Activated gamma-delta T cell (primary cell): ENCODE results near the gene RPL7L1.
"Not testable (repeated sequence)": the region's sequence is repeated elsewhere in the genome, so short reads cannot be mapped to it uniquely, and the experiment has no call there.

Experiments
- DNase-seq: peaks from one replicate; lab custom pipeline; 2025; lab: John Stamatoyannopoulos, UW

The RPL7L1 gene

GRCh38 chr6:42891199-42891722, 11.8 kb downstream of the RPL7L1 start:
- no peak for DNase-seq

DNA sequence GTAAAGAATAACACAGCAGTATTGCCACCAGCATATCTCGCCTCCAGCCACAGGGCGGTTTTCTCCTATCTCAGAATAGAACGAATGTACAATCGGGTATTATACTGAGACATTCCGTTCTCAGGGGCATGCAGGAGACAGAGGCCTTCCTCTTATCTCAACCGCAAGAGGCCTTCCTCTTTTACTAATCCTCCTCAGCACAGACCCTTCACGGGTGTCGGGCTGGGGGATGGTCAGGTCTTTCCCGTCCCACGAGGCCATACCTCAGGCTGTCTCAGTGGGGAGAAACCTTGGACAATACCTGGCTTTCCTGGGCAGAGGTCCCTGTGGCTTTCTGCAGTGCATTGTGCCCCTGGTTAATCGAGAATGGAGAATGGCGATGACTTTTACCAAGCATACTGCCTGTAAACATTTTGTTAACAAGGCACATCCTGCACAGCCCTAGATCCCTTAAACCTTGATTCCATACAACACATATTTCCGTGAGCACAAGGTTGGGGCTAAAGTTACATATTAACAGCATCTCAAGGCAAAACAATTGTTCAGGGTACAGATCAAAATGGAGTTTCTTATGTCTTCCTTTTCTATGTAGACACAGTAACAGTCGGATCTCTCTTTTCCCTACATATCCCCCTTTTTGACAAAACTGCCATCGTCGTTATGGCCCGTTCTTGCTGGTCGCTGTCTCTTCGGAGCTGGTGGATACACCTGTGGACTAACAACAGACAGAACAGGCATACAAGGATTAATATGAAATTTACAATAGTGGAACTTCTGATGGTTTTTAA, 14.8 kb downstream of the RPL7L1 start:
- DNase-seq, result not testable (repeated sequence)

DNA sequence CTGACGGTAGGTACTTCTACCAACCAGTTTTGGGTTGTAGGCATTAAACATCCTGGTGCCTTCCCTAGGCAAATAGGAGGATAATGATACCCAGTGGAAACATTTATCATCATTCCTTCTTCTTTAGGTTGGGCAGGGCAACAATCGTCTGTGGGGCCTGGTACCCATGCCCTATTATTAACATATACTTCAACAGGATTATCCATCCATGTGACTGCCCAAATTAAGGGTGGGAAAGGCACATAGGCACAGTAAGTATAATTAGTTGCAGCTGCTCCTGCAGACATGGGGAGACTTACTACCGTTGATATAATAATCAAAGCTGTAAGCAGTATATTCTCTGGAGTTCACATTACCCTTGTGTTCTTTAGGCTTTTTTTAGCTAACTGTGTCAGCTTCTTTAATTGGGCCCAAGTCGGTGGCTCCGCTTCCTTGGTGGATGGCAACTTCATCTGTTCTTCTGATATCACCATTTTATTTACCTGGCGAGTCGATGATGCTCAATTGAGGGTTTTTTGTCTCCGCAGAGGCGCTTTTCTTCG, 16.8 kb downstream of the RPL7L1 start:
- DNase-seq, result no peak

GRCh38 chr6:42898891-42899361, 19.5 kb downstream of the RPL7L1 start:
- DNase-seq, result no peak

DNA sequence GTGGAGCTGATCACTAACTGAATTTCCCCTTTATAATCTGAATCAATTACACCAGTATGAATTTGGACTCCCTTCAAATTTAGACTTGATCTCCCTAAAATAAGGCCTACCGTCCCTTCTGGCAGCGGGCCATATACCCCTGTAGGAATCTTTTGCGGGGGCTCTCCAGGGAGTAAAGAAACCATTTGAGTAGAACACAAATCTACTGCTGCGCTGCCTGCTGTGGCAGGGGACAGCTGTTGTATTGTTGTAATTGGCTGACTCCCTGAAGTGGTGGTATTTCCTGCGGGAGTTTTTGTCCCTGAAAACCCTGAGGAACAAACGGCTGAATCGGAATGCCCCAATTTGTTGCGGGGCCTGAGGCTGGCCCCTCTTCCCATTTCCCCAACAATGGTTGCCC, 20.5 kb downstream of the RPL7L1 start:
- no peak for DNase-seq

DNA sequence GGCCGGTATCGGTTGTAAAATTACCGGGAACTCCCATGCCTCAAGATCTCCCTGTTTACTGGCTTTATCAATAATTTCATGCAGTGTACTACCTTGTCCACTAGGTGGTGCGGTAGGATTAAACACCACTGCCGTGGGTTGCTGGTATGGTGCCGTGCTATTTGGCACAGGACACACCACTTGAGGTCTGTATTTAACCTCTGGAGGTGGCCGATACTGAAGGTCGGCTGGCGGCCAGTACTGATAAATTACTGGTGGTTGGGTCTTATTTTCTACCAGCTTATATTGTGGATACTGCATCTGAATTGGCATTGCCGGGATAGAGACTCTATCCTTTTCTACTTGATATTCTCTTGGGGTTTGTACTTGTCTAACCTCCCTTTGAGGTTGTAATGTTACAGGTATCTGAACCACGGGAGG, 22.1 kb downstream of the RPL7L1 start:
- DNase-seq, result no peak

DNA sequence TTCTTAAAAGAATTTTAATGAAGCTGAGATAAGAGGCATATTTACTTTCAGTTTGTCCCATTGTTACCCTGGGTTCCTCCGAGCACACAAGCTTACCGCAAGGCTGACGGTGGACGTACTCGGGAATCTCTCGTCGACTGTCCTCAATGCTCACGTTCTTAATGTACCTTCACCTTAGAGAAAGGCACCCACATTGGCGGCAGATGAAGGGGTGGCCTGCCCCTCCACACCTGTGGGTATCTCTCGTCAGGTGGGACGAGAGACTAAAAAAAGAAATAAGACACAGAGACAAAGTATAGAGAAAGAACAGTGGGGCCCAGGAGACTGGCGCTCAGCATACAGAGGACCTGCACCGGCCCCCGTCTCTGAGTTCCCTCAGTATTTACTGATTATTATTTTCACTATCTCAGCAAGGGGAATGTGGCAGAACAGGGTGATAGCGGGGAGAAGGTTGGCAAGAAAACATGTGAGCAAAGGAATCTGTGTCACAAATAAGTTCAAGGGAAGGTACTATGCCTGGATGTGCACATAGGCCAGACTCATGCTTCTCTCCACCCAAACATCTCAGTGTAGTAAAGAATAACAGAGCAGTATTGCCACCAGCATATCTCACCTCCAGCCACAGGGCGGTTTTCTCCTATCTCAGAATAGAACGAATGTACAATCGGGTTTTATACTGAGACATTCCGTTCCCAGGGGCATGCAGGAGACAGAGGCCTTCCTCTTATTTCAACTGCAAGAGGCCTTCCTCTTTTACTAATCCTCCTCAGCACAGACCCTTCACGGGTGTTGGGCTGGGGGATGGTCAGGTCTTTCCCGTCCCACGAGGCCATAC, 23.2 kb downstream of the RPL7L1 start:
- not testable (repeated sequence) for DNase-seq

- no peak for DNase-seq
These were observed 25.1 kb downstream of the RPL7L1 start for GRCh38 chr6:42904467-42904866.

DNA sequence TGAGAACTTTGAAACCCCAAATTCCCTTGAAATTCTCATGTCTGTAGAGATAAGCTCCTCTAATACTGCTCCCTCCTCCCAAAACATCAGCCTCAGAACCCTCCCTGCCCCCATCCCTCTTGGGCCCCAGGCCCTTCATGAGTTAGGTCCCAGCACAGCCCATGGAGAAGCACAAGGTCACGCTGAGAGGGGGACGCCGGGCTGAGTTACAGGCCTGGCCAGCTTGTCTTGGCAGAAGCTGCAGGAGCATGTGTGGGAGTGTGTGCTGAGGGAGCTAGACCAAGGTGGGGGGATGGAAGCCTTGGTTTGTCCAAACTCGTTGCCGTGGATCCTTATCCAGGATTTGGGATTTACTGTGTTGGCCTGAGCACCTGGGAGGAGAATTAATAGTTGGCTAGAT, 27.9 kb downstream of the RPL7L1 start:
- DNase-seq, result no peak

GRCh38 chr6:42909835-42910234, 30.4 kb downstream of the RPL7L1 start:
- no peak for DNase-seq

DNA sequence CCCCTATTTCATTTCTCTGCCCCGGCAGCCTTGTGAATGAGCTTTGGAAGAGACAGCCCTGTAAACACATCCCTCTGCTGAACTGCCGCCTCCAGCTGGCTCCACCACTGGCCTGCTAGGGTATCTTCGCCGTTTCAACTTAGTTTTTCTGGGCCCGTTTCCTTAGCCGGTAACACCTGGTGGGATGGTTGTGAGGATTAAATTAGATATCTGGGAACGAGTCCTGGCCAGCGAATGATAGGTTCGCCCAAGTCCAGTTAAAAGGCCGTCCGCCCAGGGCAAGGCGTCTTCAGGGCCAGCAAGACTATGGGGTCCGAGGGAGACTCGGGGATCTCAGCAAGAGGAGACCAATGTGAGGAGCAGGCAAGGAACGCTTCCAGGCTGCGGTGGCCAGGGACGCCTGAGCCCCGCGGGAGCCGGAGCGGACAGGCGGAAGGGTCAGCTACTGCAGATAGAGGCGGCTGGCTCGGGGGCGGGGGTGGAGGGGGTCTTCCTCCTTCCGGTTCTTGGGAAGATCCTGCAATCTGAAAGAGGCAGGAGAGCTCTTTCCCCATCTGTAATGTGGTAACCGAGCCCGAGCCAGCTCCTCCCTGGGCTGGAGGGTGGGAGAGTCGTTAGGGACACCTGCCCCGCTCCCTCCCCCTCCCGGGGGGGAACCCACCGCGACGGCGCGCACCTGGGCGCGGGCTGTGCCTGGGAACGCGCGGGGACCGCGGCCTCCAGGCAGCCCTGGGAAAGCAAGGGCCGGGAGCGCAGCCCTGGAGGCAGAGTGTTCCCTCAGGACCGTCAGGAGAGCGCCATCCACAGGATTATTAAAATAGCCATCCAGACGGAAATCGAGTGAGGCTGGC, 32.0 kb downstream of the RPL7L1 start:
- DNase-seq, result no peak

- no peak for DNase-seq
These were observed 35.1 kb downstream of the RPL7L1 start for GRCh38 chr6:42914546-42914945.

DNA sequence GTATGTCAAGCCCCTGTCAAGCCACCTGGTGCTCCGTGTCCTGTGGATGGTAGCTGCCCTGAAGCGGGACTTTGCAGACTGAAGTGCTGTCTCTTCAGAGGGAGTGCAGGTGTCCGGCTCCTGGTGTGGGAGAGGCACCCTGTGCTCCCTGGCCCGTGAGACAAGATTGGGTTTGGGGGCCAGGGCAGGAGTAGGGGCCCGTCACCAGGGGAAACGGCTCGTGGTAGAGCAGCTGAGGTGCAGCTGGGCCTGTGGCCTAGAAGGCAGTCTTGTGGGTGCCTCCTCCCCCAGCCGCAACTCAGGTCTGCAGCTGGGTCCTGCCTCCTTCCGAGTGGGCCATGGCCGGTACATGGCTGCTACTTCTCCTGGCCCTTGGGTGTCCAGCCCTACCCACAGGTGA, 36.3 kb downstream of the RPL7L1 start, which contains the start of gene PTCRA:
TSS of gene PTCRA (plus strand) at position 322 of the 400 bp plus-strand sequence. CDS start at position 339, 17 bp downstream.
- DNase-seq, result no peak

DNA sequence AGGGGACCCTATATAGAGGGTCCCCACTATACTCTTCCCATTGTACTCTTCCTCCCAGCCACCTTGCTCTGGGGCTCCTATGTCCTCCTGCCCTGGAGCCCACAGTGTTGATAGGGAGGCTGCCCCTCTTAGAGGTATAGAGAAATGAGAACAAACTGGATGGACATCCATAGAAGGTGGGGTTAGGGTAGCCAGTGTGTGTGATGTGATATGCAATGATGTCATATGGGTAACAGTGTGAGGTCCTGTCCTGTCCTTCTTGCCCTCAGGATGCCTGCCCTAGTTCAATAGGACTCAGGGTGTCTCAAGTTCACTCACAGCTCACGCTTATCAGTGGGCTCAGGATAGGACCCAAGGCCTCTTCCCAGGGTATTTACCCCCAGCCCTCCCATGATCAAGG, 36.9 kb downstream of the RPL7L1 start:
- no peak for DNase-seq

DNA sequence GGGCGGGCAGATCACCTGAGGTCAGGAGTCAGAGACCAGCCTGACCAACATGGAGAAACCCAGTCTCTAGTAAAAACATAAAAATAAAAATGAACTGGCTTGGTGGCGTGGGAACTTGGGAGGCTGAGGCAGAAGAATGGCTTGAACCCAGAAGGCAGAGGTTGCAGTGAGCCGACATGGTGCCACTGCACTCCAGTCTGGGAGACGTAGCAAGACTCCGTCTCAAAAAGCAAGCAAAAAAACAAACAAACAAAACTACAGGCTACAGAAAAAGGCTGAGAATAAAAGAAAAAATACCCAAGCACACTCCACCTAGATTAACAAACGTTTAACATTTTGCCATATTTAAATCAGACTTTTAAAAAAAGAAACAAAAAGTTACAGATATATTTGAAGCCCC, 42.4 kb downstream of the RPL7L1 start:
- no peak for DNase-seq

GRCh38 chr6:42923666-42924065, 44.2 kb downstream of the RPL7L1 start:
- no peak for DNase-seq

DNA sequence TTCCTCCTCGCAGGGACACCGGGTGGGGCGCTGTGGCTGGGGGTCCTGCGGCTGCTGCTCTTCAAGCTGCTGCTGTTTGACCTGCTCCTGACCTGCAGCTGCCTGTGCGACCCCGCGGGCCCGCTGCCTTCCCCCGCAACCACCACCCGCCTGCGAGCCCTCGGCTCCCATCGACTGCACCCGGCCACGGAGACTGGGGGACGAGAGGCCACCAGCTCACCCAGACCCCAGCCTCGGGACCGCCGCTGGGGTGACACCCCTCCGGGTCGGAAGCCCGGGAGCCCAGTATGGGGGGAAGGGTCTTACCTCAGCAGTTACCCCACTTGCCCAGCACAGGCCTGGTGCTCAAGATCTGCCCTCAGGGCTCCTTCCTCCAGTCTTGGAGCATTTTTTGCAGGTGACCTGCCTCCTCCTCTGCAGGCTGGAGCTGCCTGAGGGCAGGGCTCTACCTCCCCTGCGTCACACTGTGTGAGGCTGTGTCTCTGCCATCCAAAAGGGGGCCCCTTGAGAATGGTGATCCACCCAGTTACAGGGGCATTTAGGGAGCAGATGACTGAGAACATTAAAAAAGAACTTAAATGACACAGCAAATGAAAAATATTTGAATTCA, 45.9 kb downstream of the RPL7L1 start:
- DNase-seq, result no peak

- DNase-seq, result peak; percentile 91
These were observed 49.8 kb downstream of the RPL7L1 start, which contains the start of gene CNPY3 for GRCh38 chr6:42928986-42929820. Gene CNPY3, plus strand, starts transcription at chr6:42929480. Its CDS starts 91 bp downstream, at chr6:42929571.

- DNase-seq, result no peak
These were observed 50.5 kb downstream of the RPL7L1 start for GRCh38 chr6:42929821-42930360.

DNA sequence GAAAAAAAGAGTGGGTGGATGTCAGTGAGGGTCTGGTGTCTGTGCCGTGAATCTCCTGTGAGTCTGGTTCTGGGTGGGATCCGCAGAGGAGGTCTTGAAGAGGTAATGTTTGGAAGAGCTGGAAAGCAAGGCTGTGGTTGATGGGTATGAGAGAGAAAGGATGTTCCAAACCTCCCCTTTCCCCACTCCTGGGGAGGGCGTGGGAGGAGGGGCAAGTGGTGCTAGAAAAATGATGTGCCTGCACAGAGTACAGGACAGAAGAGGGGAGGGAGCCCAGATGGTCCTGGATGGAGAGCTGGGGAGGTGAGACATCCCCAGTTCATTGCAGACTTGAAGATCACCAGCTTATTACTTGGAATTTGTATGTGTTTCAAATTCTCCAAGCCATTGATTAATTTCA, 53.0 kb downstream of the RPL7L1 start:
- no peak for DNase-seq
